Mesenchymal stem cell (in vitro differentiated cells and primary cell): ENCODE results near the gene OGT. TPM values are rescaled to one million over a fixed set of nuclear protein-coding genes. Genes with fewer than 3 reads are reported as not detected.
A peak's percentile ranks its signal among the peaks of the same experiment; 100 is the strongest.

Experiments
- DNase-seq: peaks from one replicate; pipeline ENCODE4 v3.0.0-alpha.2; 2013
- H2AFZ ChIP-seq: one replicate; pipeline ENCODE4 v1.6.1; 2013; ENCODE audit warnings: low read depth, mild to moderate bottlenecking, control low read depth, inconsistent platforms, low read length, moderate library complexity
- H2AK5ac ChIP-seq: 2 replicates; pipeline ENCODE4 v1.6.1; 2013; ENCODE audit warnings: low read length, moderate library complexity, mild to moderate bottlenecking, inconsistent platforms; ENCODE audit not compliant: severe bottlenecking
- H2BK120ac ChIP-seq: one replicate; pipeline ENCODE4 v1.6.1; 2013; ENCODE audit warnings: low read depth, mild to moderate bottlenecking, inconsistent platforms, low read length, moderate library complexity
- H2BK12ac ChIP-seq, 2 experiments: one replicate each; pipeline ENCODE4 v1.6.1; 2013; ENCODE audit warnings: inconsistent platforms in 2 of 2, low read length in 2 of 2, mild to moderate bottlenecking in 2 of 2, moderate library complexity in 2 of 2, control low read depth in 1 of 2
- H2BK15ac ChIP-seq: one replicate; pipeline ENCODE4 v1.6.1; 2013; ENCODE audit warnings: mild to moderate bottlenecking, low read depth, inconsistent platforms; ENCODE audit not compliant: poor library complexity, severe bottlenecking
- H2BK5ac ChIP-seq: 2 replicates; pipeline ENCODE4 v1.6.1; 2013; ENCODE audit warnings: low read depth, mild to moderate bottlenecking, low read length, control low read depth, inconsistent platforms; ENCODE audit not compliant: poor library complexity, severe bottlenecking
- H3K14ac ChIP-seq, 2 experiments: one replicate each; pipeline ENCODE4 v1.6.1; 2013; ENCODE audit warnings: inconsistent platforms in 2 of 2, low read length in 2 of 2, control low read depth in 1 of 2, mild to moderate bottlenecking in 1 of 2, moderate library complexity in 1 of 2
- H3K18ac ChIP-seq, 2 experiments: one replicate each; pipeline ENCODE4 v1.6.1; 2013; ENCODE audit warnings: inconsistent platforms in 2 of 2, low read length in 2 of 2, control low read depth in 1 of 2, low read depth in 1 of 2, mild to moderate bottlenecking in 1 of 2
- H3K23ac ChIP-seq, 2 experiments: one replicate each; pipeline ENCODE4 v1.6.1; 2013; ENCODE audit warnings: inconsistent platforms in 2 of 2, low read length in 2 of 2, mild to moderate bottlenecking in 2 of 2, moderate library complexity in 2 of 2, control low read depth in 1 of 2
- H3K27ac ChIP-seq: 2 replicates; pipeline ENCODE4 v1.5.1; 2013; ENCODE audit warnings: mild to moderate bottlenecking, moderate library complexity, low read length, control low read depth, inconsistent platforms; ENCODE audit not compliant: poor library complexity, severe bottlenecking
- H3K27me3 ChIP-seq, 2 experiments: 2 replicates each; pipeline versions ENCODE4 v1.6.1 to v1.7.0; 2013; ENCODE audit warnings: low read length in 2 of 2, mild to moderate bottlenecking in 2 of 2, moderate library complexity in 2 of 2, control low read depth in 1 of 2, inconsistent platforms in 1 of 2; ENCODE audit not compliant: control insufficient read depth in 1 of 2, insufficient read depth in 1 of 2
- H3K36me3 ChIP-seq, 2 experiments: 2 replicates each; pipeline versions ENCODE4 v1.6.1 to v1.7.0; 2013; ENCODE audit warnings: low read length in 2 of 2, control low read depth in 1 of 2, inconsistent platforms in 1 of 2, low read depth in 1 of 2, mild to moderate bottlenecking in 1 of 2; ENCODE audit not compliant: insufficient read depth in 2 of 2, control insufficient read depth in 1 of 2
- H3K4ac ChIP-seq, 2 experiments: one replicate each; pipeline ENCODE4 v1.6.1; 2013; ENCODE audit warnings: inconsistent platforms in 2 of 2, low read length in 2 of 2, mild to moderate bottlenecking in 2 of 2, moderate library complexity in 2 of 2, control low read depth in 1 of 2, low read depth in 1 of 2
- H3K4me1 ChIP-seq: 2 replicates; pipeline ENCODE4 v1.6.1; 2013; ENCODE audit warnings: low read depth, low read length, control low read depth; ENCODE audit not compliant: control insufficient read depth, insufficient read depth
- H3K4me2 ChIP-seq: 2 replicates; pipeline ENCODE4 v1.6.1; 2013; ENCODE audit warnings: low read length, mild to moderate bottlenecking, inconsistent platforms; ENCODE audit not compliant: poor library complexity, severe bottlenecking
- H3K4me3 ChIP-seq, 2 experiments: 2 replicates each; pipeline versions ENCODE4 v1.5.1 to v1.7.0; 2013; ENCODE audit warnings: low read length in 2 of 2, mild to moderate bottlenecking in 2 of 2, control low read depth in 1 of 2, low read depth in 1 of 2; ENCODE audit not compliant: insufficient read depth in 1 of 2
- H3K79me1 ChIP-seq: replicated peaks from 2 replicates; pipeline ENCODE4 v1.6.1; 2013; ENCODE audit warnings: mild to moderate bottlenecking, control low read depth, low read length, inconsistent platforms; ENCODE audit not compliant: poor library complexity, severe bottlenecking
- H3K9ac ChIP-seq: 2 replicates; pipeline ENCODE4 v1.7.0; 2013; ENCODE audit warnings: mild to moderate bottlenecking, low read length, moderate library complexity
- H3K9me3 ChIP-seq: 2 replicates; pipeline ENCODE4 v1.7.0; 2013; ENCODE audit warnings: mild to moderate bottlenecking, low read length; ENCODE audit not compliant: control insufficient read depth
- H4K8ac ChIP-seq: one replicate; pipeline ENCODE4 v1.6.1; 2013; ENCODE audit warnings: inconsistent platforms, mild to moderate bottlenecking, low read length, moderate library complexity
- H4K91ac ChIP-seq: one replicate; pipeline ENCODE4 v1.6.1; 2013; ENCODE audit warnings: mild to moderate bottlenecking, low read length, inconsistent platforms
- WGBS: methylation state at CpG from one replicate; pipeline ENCODE4 v1.1.7; 2013; ENCODE audit warnings: mixed read lengths; 5-methylcytosine and 5-hydroxymethylcytosine counted together
- polyA plus RNA-seq, 2 experiments: library from polyadenylated mRNA; stranded (reverse); fragments of 200-250 nt; gene quantifications; one replicate each; pipeline ENCODE4 v1.2.3, GENCODE V29; 2013

The OGT gene
- polyA plus RNA-seq (2013, experiment 1 of 2) = 39.8 TPM
- 36.8 TPM for polyA plus RNA-seq (2013, experiment 2 of 2)

DNA sequence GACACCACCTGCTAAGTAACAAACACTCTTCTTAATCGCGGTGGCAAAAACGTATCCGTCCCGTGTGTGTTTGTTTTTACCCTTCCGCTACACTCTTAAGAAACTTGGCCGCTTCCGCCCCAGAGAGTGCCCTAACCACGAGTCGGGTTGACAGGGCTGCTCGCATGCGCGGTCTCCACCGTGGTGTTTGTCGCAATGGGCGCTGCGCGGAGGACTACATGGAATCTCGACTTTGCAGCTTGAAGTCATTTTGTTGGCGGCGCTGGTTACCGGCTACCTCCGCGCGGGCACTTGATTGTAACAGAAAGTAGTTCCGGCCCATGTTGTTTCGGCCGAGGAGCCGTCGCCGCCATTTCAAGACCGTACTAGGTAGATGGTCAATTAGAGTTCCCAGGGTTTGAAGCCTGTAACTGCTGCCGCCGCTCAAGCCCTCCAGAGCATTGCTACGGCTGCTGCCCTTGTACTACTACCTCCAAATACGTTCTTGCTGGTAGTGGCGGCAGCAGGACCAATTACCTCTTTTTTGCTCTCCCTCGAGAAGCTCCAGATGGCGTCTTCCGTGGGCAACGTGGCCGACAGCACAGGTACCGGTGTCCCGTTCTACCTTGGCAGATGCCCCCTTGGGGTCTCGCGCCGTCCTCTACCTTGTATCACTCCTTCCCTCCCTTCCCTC lies at the start of gene OGT:
Gene OGT, plus strand, starts transcription at position 352 of the 673 bp plus-strand sequence. Its CDS starts 196 bp downstream, at position 548.
- peaks cover 0 to 5% of the 10 kb centered on the region in 2 experiments for H3K27me3 ChIP-seq
- H3K4ac ChIP-seq = peak within 1 kb of the TSS in 1 of 2 experiments; percentile 93
- no peak within 1 kb of the TSS for H2BK12ac ChIP-seq
- H2BK15ac ChIP-seq = no peak within 1 kb of the TSS
- H3K4me1 ChIP-seq = no peaks in the 10 kb centered on the region
- no peaks in the 10 kb centered on the region for H3K9me3 ChIP-seq
- H3K4me3 ChIP-seq = peak within 1 kb of the TSS; percentile 79 to 96
- peak within 1 kb of the TSS; percentile 21 for H4K8ac ChIP-seq
- peak within 1 kb of the TSS; percentile 73 to 79 for H3K18ac ChIP-seq
- peak within 1 kb of the TSS; percentile 32 for H2AK5ac ChIP-seq
- H3K9ac ChIP-seq = peak within 1 kb of the TSS; percentile 98
- peak within 1 kb of the TSS; percentile 25 for H2BK5ac ChIP-seq
- H3K4me2 ChIP-seq = peak within 1 kb of the TSS; percentile 72
- no peaks in the 10 kb centered on the region for H3K79me1 ChIP-seq
- no peak within 1 kb of the TSS for H2AFZ ChIP-seq
- H3K36me3 ChIP-seq = peaks cover 0 to 4% of the 10 kb centered on the region in 2 experiments
- H3K14ac ChIP-seq = peak within 1 kb of the TSS in 1 of 2 experiments; percentile 89
- peak within 1 kb of the TSS; percentile 89 for H3K27ac ChIP-seq
- H3K23ac ChIP-seq = peak within 1 kb of the TSS in 1 of 2 experiments; percentile 59
- peak within 1 kb of the TSS; percentile 80 for H2BK120ac ChIP-seq
- under 1% methylated on average over 44 of the region's 47 CpGs for WGBS
- peak within 1 kb of the TSS; percentile 78 for H4K91ac ChIP-seq
- DNase-seq = peak; percentile 98

DNA sequence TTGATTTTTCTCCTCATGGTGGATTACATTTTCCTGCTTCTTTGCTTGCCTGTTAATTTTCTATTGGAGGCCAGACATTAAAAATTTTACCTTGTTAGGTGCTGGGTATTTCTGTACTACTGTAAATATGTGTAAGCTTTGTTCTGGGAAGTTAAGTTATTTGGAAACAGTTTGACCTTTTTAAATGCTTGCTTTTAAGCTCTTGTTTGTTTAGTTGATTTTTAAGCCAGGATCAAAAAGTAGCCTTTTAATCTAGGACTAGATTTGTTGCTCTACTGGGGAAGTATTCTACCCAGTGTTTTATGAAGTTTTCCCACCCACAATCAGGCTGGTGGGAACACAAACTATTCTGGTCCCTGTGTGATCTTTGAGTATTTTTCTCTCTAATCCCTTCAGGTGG lies 45.1 kb upstream of the OGT start:
- no peak overlapping the region for H3K9ac ChIP-seq
- no peak overlapping the region for H3K4me3 ChIP-seq
- DNase-seq = no peak
- no peak overlapping the region for H3K18ac ChIP-seq
- no peak overlapping the region for H2BK120ac ChIP-seq
- H2BK12ac ChIP-seq = no peak overlapping the region
- H2BK15ac ChIP-seq = no peak overlapping the region
- no peak overlapping the region for H3K4me2 ChIP-seq
- no peak overlapping the region for H4K91ac ChIP-seq
- H3K9me3 ChIP-seq = no peaks in the 10 kb centered on the region
- H2BK5ac ChIP-seq = no peak overlapping the region
- H2AFZ ChIP-seq = no peak overlapping the region
- H2AK5ac ChIP-seq = no peak overlapping the region
- H3K27ac ChIP-seq = no peak overlapping the region
- H4K8ac ChIP-seq = no peak overlapping the region
- H3K4ac ChIP-seq = no peak overlapping the region
- H3K4me1 ChIP-seq = no peaks in the 10 kb centered on the region
- H3K14ac ChIP-seq = no peak overlapping the region
- H3K36me3 ChIP-seq = peaks cover 0 to 8% of the 10 kb centered on the region in 2 experiments
- H3K79me1 ChIP-seq = no peaks in the 10 kb centered on the region
- H3K27me3 ChIP-seq = no peaks in the 10 kb centered on the region
- no peak overlapping the region for H3K23ac ChIP-seq

GRCh38 chrX:71489540-71489939 lies 43.4 kb upstream of the OGT start:
- DNase-seq = no peak
- Histone ChIP-seq H3K36me3 (peaks cover 0 to 8% of the 10 kb centered on the region in 2 experiments), H3K27me3 (no peaks in the 10 kb centered on the region), H3K27ac (no peak overlapping the region), H2BK12ac (no peak overlapping the region), H2BK15ac (no peak overlapping the region), H3K18ac (no peak overlapping the region), H3K9me3 (no peaks in the 10 kb centered on the region), H3K79me1 (no peaks in the 10 kb centered on the region), H2AK5ac (no peak overlapping the region), H4K8ac (no peak overlapping the region), H3K4me3 (no peak overlapping the region), H3K23ac (no peak overlapping the region), H3K4me1 (no peaks in the 10 kb centered on the region), H3K14ac (no peak overlapping the region), H2AFZ (no peak overlapping the region), H2BK120ac (no peak overlapping the region), H3K4ac (no peak overlapping the region), H3K4me2 (no peak overlapping the region), H3K9ac (no peak overlapping the region), H4K91ac (no peak overlapping the region), H2BK5ac (no peak overlapping the region)
- 100% methylated on average over 2 of the region's 5 CpGs for WGBS

DNA sequence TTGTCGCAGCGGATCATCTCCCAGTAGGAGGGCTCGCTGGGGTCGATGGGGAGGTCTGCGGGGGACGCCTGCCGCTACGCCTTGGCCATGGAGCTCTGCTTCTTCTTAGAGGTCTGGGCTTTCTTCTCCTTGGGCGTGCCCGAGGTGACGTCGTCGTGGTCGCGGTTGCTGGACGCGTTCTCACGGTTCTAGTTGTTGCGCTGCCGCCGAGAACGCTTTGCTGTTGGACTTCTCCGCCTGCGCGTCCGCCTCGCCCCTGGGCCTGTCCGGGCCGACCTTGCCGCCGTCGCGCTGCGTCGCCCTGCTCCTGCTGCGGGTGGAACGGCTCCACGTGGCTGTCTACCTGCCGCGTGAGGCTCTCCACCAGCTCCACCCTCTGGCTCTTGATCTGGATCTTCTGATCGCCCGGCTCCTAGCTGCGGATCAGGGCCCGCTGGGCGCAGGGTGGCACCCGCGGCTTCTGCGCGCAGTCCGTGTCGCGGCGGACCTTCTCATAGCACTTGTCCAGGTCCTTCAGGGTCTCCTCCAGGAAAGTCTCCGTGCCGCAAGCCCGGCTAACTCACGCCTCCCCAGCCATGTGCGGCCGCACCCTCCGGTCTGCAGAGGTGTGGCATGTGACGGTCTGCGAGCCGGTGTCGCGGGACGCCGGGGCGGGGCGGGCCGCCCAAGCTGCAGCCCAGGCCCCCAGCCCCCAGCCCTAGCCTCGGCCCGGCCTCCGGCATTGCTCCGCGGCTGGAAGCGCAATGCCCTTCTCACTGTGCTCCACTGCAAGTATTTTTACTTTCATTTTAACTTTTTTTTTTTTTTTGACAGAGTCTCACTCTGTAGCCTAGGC lies 40.5 kb upstream of the OGT start:
- Histone ChIP-seq H2BK120ac (no peak overlapping the region), H3K18ac (no peak overlapping the region), H3K79me1 (no peaks in the 10 kb centered on the region), H3K27me3 (no peaks in the 10 kb centered on the region), H3K4me3 (peak overlapping the region in 1 of 2 experiments; percentile 76), H3K36me3 (peaks cover 0 to 8% of the 10 kb centered on the region in 2 experiments), H3K27ac (no peak overlapping the region), H2BK12ac (no peak overlapping the region), H3K14ac (no peak overlapping the region), H3K9me3 (no peaks in the 10 kb centered on the region), H3K4ac (no peak overlapping the region), H3K4me1 (no peaks in the 10 kb centered on the region), H3K23ac (no peak overlapping the region), H4K8ac (no peak overlapping the region), H2BK15ac (no peak overlapping the region), H2BK5ac (no peak overlapping the region), H4K91ac (no peak overlapping the region), H2AFZ (no peak overlapping the region), H3K9ac (peak overlapping the region; percentile 70), H2AK5ac (no peak overlapping the region), H3K4me2 (no peak overlapping the region)
- WGBS = 99% methylated on average over 61 of the region's 76 CpGs
- no peak for DNase-seq
